Keratinocyte (primary cell): ENCODE measurements around the gene SPAG16. TPM values are rescaled to one million over a fixed set of nuclear protein-coding genes. Genes with fewer than 3 reads are reported as not detected.

Source experiments
- DNase-seq: peaks from one replicate; pipeline ENCODE4 v3.0.0-alpha.2; 2011; ENCODE audit warnings: low read depth, missing footprints, low spot score
- FAIRE-seq: peaks from 2 replicates; lab custom pipeline; 2011; peaks lifted over from hg19 to GRCh38; lab: Jason Lieb, UNC
- H2AFZ ChIP-seq: 2 replicates; pipeline ENCODE4 v1.6.0; 2012; ENCODE audit warnings: low read length, control low read depth, inconsistent platforms; ENCODE audit not compliant: control insufficient read depth
- H3K27ac ChIP-seq: 2 replicates; pipeline ENCODE4 v1.5.1; 2011; ENCODE audit warnings: low read length; ENCODE audit not compliant: control insufficient read depth, insufficient read depth
- H3K27me3 ChIP-seq: 3 replicates; pipeline ENCODE4 v1.6.0; 2011; ENCODE audit warnings: low read length; ENCODE audit not compliant: control insufficient read depth, insufficient read depth; ENCODE audit errors: extremely low read depth
- H3K36me3 ChIP-seq, 2 experiments: 2 replicates in 1 of 2; 3 replicates in 1 of 2; pipeline ENCODE4 v1.5.1; 2011; ENCODE audit warnings: low read length in 2 of 2, mild to moderate bottlenecking in 1 of 2; ENCODE audit not compliant: control insufficient read depth in 2 of 2, insufficient read depth in 2 of 2; ENCODE audit errors: extremely low read depth in 1 of 2
- H3K4me1 ChIP-seq: 3 replicates; pipeline ENCODE4 v1.5.1; 2011; ENCODE audit warnings: low read length; ENCODE audit not compliant: control insufficient read depth, insufficient read depth; ENCODE audit errors: extremely low read depth
- H3K4me2 ChIP-seq: 3 replicates; pipeline ENCODE4 v1.6.0; 2011; ENCODE audit warnings: low read depth, low read length; ENCODE audit not compliant: control insufficient read depth, insufficient read depth; ENCODE audit errors: extremely low read depth
- H3K4me3 ChIP-seq, 3 experiments: fragments of 200-600 bp in 1 of 3; sonication (generic) in 1 of 3; 2 replicates in 2 of 3; 3 replicates in 1 of 3; pipeline ENCODE4 v1.5.1; 2011 to 2016; ENCODE audit warnings: low read length in 3 of 3, mild to moderate bottlenecking in 3 of 3, control low read depth in 2 of 3, inconsistent platforms in 1 of 3, low read depth in 1 of 3, mixed read lengths in 1 of 3, mixed run types in 1 of 3, moderate library complexity in 1 of 3; ENCODE audit not compliant: control insufficient read depth in 2 of 3, insufficient read depth in 2 of 3; ENCODE audit errors: extremely low read depth in 1 of 3
- H3K79me2 ChIP-seq: 2 replicates; pipeline ENCODE4 v1.6.0; 2012; ENCODE audit warnings: low read length; ENCODE audit not compliant: control insufficient read depth, insufficient read depth
- H3K9ac ChIP-seq: 3 replicates; pipeline ENCODE4 v1.6.0; 2011; ENCODE audit warnings: low read length; ENCODE audit not compliant: control insufficient read depth, insufficient read depth; ENCODE audit errors: extremely low read depth
- H3K9me1 ChIP-seq: 3 replicates; pipeline ENCODE4 v1.6.0; 2011; ENCODE audit warnings: low read length; ENCODE audit not compliant: control insufficient read depth, insufficient read depth; ENCODE audit errors: extremely low read depth
- H3K9me3 ChIP-seq: 2 replicates; pipeline ENCODE4 v1.5.1; 2012; ENCODE audit warnings: low read depth, low read length; ENCODE audit not compliant: control insufficient read depth
- H4K20me1 ChIP-seq: 3 replicates; pipeline ENCODE4 v1.6.0; 2011; ENCODE audit warnings: low read length; ENCODE audit not compliant: control insufficient read depth, insufficient read depth; ENCODE audit errors: extremely low read depth
- CTCF ChIP-seq, 3 experiments: IDR thresholded peaks in 1 of 3; conservative IDR thresholded peaks in 1 of 3; optimal IDR thresholded peaks in 1 of 3; 2 replicates in 2 of 3; 3 replicates in 1 of 3; pipeline versions ENCODE3 to v1.5.1; 2011; ENCODE audit warnings: low read length in 3 of 3, mild to moderate bottlenecking in 3 of 3, moderate library complexity in 2 of 3, control low read depth in 1 of 3, inconsistent platforms in 1 of 3; ENCODE audit not compliant: insufficient read depth in 2 of 3; ENCODE audit errors: extremely low read depth in 1 of 3
- EZH2 ChIP-seq: IDR thresholded peaks from one replicate; pipeline ENCODE4 v1.6.1; 2012; ENCODE audit warnings: inconsistent platforms, mild to moderate bottlenecking, low read length, moderate library complexity
- dilution Hi-C: fragments of 300-500 bp; cut with MboI; formaldehyde crosslinking; loops from one replicate; pipeline ENCODE4 v1.7.0; 2020; ENCODE audit warnings: low sequenced_read_pairs; ENCODE audit not compliant: extremely low pct_ligation_motif_present
- polyA plus RNA-seq, 5 experiments: library from polyadenylated mRNA; depleted of rRNA in 3 of 5; stranded (reverse) in 3 of 5; stranded (forward) in 1 of 5; unstranded in 1 of 5; fragments of >200 nt; gene quantifications; 1 replicate in 1 of 5; 2 replicates in 3 of 5; 3 replicates in 1 of 5; pipeline versions ENCODE4 v1.2.1 to v1.2.3, GENCODE V29; 2011 to 2012; ENCODE audit warnings: missing spikeins in 2 of 5, low read depth in 1 of 5, low replicate concordance in 1 of 5

Gene SPAG16
- polyA plus RNA-seq, 1 donor (not counting 4 experiments of a cell fraction or from before 2014, with no cell fraction given): 19.6 TPM

GRCh38 chr2:213566846-213567245 lies 282.6 kb downstream of the SPAG16 start:
- no peak overlapping the region for H3K9ac ChIP-seq
- no peaks in the 10 kb centered on the region for H3K9me3 ChIP-seq
- dilution Hi-C loops: no loop called here
- no peaks in the 10 kb centered on the region for H3K36me3 ChIP-seq
- no peaks in the 10 kb centered on the region for H3K27me3 ChIP-seq
- no peak overlapping the region for H3K4me3 ChIP-seq
- H3K9me1 ChIP-seq: no peaks in the 10 kb centered on the region
- no peak overlapping the region for H3K4me2 ChIP-seq
- FAIRE-seq (no peak), DNase-seq (no peak)
- H4K20me1 ChIP-seq: no peaks in the 10 kb centered on the region
- H3K79me2 ChIP-seq: no peaks in the 10 kb centered on the region
- no peak overlapping the region for H3K27ac ChIP-seq
- H3K4me1 ChIP-seq: no peaks in the 10 kb centered on the region
- TF ChIP-seq EZH2 (no peak), CTCF (optimal IDR thresholded peaks at IDR 0.05 in 1 of 3, IDR thresholded peaks at IDR 0.05 in 1 of 3, conservative IDR thresholded peaks at IDR 0.05 in 1 of 3; ENCODE audit: extremely low read depth in 1 of 3, insufficient read depth in 2 of 3, low read length in 3 of 3) (no peak)
- no peak overlapping the region for H2AFZ ChIP-seq

GRCh38 chr2:213609570-213610170 lies 325.4 kb downstream of the SPAG16 start:
- H3K36me3 ChIP-seq: no peaks in the 10 kb centered on the region
- H3K27ac ChIP-seq: no peak overlapping the region
- H3K9me3 ChIP-seq: no peaks in the 10 kb centered on the region
- H3K9me1 ChIP-seq: no peaks in the 10 kb centered on the region
- no peaks in the 10 kb centered on the region for H3K79me2 ChIP-seq
- H3K4me1 ChIP-seq: no peaks in the 10 kb centered on the region
- DNase-seq (no peak), FAIRE-seq (no peak)
- no peak overlapping the region for H2AFZ ChIP-seq
- H3K27me3 ChIP-seq: no peaks in the 10 kb centered on the region
- H3K4me3 ChIP-seq: no peak overlapping the region
- dilution Hi-C loops: no loop called here
- H3K4me2 ChIP-seq: no peak overlapping the region
- TF ChIP-seq EZH2: no peak
- no peak for TF ChIP-seq CTCF (optimal IDR thresholded peaks at IDR 0.05 in 1 of 3, IDR thresholded peaks at IDR 0.05 in 1 of 3, conservative IDR thresholded peaks at IDR 0.05 in 1 of 3; ENCODE audit: extremely low read depth in 1 of 3, insufficient read depth in 2 of 3, low read length in 3 of 3)
- no peak overlapping the region for H3K9ac ChIP-seq
- H4K20me1 ChIP-seq: no peaks in the 10 kb centered on the region
